Calu3 (cell line): ENCODE data around the gene NIT2. TPM values are rescaled to one million over a fixed set of nuclear protein-coding genes. Genes with fewer than 3 reads are reported as not detected.
"Not testable (repeated sequence)": the region's sequence is repeated elsewhere in the genome, so short reads cannot be mapped to it uniquely, and the experiment has no call there.

Experiments
- BruUV-seq: library from RNA; stranded (reverse); fragments of 400-500 nt; replicated peaks from 2 replicates; lab custom pipeline; 2021; lab: Mats Ljungman, UMichigan
- CTCF ChIA-PET: fragments of 300-600 bp; sonication (Branson Sonifier 250); formaldehyde crosslinking; loops from one replicate; lab custom pipeline; 2022; ENCODE audit warnings: antibody characterized with exemption; lab: Charles Lee
- DNase-seq: peaks from one replicate; pipeline ENCODE4 v3.0.0; 2022
- H3K27ac Mint-ChIP-seq: one replicate; pipeline ENCODE4 v1.8.0; 2022; ENCODE audit warnings: mixed read lengths; ENCODE audit not compliant: unreplicated experiment
- H3K27me3 Mint-ChIP-seq: one replicate; pipeline ENCODE4 v1.8.0; 2022; ENCODE audit warnings: mixed read lengths; ENCODE audit not compliant: unreplicated experiment
- H3K36me3 Mint-ChIP-seq: one replicate; pipeline ENCODE4 v1.8.0; 2022; ENCODE audit warnings: mild to moderate bottlenecking, moderate library complexity, mixed read lengths; ENCODE audit not compliant: insufficient read depth, unreplicated experiment
- H3K4me1 Mint-ChIP-seq: one replicate; pipeline ENCODE4 v1.8.0; 2022; ENCODE audit warnings: mild to moderate bottlenecking, low read depth, mixed read lengths; ENCODE audit not compliant: unreplicated experiment
- H3K4me3 Mint-ChIP-seq: one replicate; pipeline ENCODE4 v1.8.0; 2022; ENCODE audit warnings: mild to moderate bottlenecking, low read depth, moderate library complexity, mixed read lengths; ENCODE audit not compliant: unreplicated experiment
- H3K9me3 Mint-ChIP-seq: one replicate; pipeline ENCODE4 v1.8.0; 2022; ENCODE audit warnings: low read depth, mixed read lengths; ENCODE audit not compliant: unreplicated experiment
- CTCF ChIP-seq: fragments of 200-600 bp; IDR thresholded peaks from one replicate; pipeline ENCODE4 v1.8.0; 2022; ENCODE audit warnings: antibody characterized with exemption; ENCODE audit not compliant: unreplicated experiment
- intact Hi-C: fragments of 100-400 bp; cut with micrococcal nuclease; formaldehyde crosslinking; loops from one replicate; pipeline ENCODE4 v1.10.0; 2022; ENCODE audit not compliant: unreplicated experiment
- total RNA-seq: library from RNA; stranded (reverse); gene quantifications from 2 replicates; pipeline ENCODE4 v1.2.3, GENCODE V29; 2022

NIT2 gene
- total RNA-seq, 1 experiment from 2014 or later, result 57.4 TPM

- H3K4me3 Mint-ChIP-seq, result no peak overlapping the region
- no peak overlapping the region for H3K27ac Mint-ChIP-seq
- no peaks in the 10 kb centered on the region for H3K9me3 Mint-ChIP-seq
Observed at GRCh38 chr3:100338911-100339310, 4.4 kb downstream of the NIT2 start.

GRCh38 chr3:100339786-100340185, 5.2 kb downstream of the NIT2 start:
- Mint-ChIP-seq H3K27me3 (no peaks in the 10 kb centered on the region), H3K9me3 (no peaks in the 10 kb centered on the region), H3K4me1 (peaks cover 16% of the 10 kb centered on the region), H3K4me3 (no peak overlapping the region), H3K27ac (no peak overlapping the region), H3K36me3 (peaks cover 22% of the 10 kb centered on the region)
- intact Hi-C loops, result no loop called here
- no peak for TF ChIP-seq CTCF
- no TSS peak for BruUV-seq
- CTCF ChIA-PET, result interaction anchor here (0.6 kb wide), 2 partner anchors 43 to 1234 kb away, joined by 3 to 5 read pairs; partner anchors contain the start of gene PCNP
- no peak for DNase-seq

More at GRCh38 chr3:100338911-100339310, 4.4 kb downstream of the NIT2 start:
- CTCF ChIA-PET, result no interaction called here
- BruUV-seq, result no TSS peak
- TF ChIP-seq CTCF, result no peak
- H3K4me1 Mint-ChIP-seq, result peaks cover 16% of the 10 kb centered on the region
- no peaks in the 10 kb centered on the region for H3K27me3 Mint-ChIP-seq
- no peak for DNase-seq
- intact Hi-C loops, result no loop called here
- H3K36me3 Mint-ChIP-seq, result peaks cover 19% of the 10 kb centered on the region

GRCh38 chr3:100340527-100340926, 6.0 kb downstream of the NIT2 start:
- H3K4me3 Mint-ChIP-seq, result no peak overlapping the region

GRCh38 chr3:100348727-100349126, 14.2 kb downstream of the NIT2 start:
- CTCF ChIA-PET, result no interaction called here
- intact Hi-C loops, result no loop called here
- Mint-ChIP-seq H3K27me3 (no peaks in the 10 kb centered on the region), H3K36me3 (peaks cover 24% of the 10 kb centered on the region), H3K9me3 (no peaks in the 10 kb centered on the region), H3K4me3 (no peak overlapping the region), H3K27ac (no peak overlapping the region), H3K4me1 (no peaks in the 10 kb centered on the region)
- DNase-seq, result no peak
- BruUV-seq, result no TSS peak
- TF ChIP-seq CTCF, result no peak

More at GRCh38 chr3:100340527-100340926, 6.0 kb downstream of the NIT2 start:
- CTCF ChIA-PET, result interaction anchor here (0.6 kb wide), 1 partner anchor 44 kb away, joined by 3 read pairs; no protein-coding TSS in a partner anchor
- Mint-ChIP-seq H3K36me3 (peaks cover 18% of the 10 kb centered on the region), H3K27ac (no peak overlapping the region), H3K27me3 (no peaks in the 10 kb centered on the region), H3K9me3 (no peaks in the 10 kb centered on the region), H3K4me1 (peaks cover 10% of the 10 kb centered on the region)
- BruUV-seq, result no TSS peak
- intact Hi-C loops, result no loop called here
- DNase-seq, result no peak
- TF ChIP-seq CTCF, result no peak

GRCh38 chr3:100351770-100352169, 17.2 kb downstream of the NIT2 start:
- CTCF ChIA-PET, H3K4me3 Mint-ChIP-seq: not testable (repeated sequence)

More at GRCh38 chr3:100351770-100352169, 17.2 kb downstream of the NIT2 start:
- H3K4me1 Mint-ChIP-seq, H3K27me3 Mint-ChIP-seq, H3K9me3 Mint-ChIP-seq, BruUV-seq, H3K27ac Mint-ChIP-seq, intact Hi-C loops, DNase-seq: not testable (repeated sequence)
- peaks cover 13% of the 10 kb centered on the region for H3K36me3 Mint-ChIP-seq
